Activated naive CD4-positive, alpha-beta T cell treated with anti-CD3 and anti-CD28 coated beads, Interleukin-2, amount 50 U/mL, for 16 hours (primary cell): ENCODE data around the gene OPTC.
"Not testable (repeated sequence)": the region's sequence is repeated elsewhere in the genome, so short reads cannot be mapped to it uniquely, and the experiment has no call there.

ENCODE experiments used
- DNase-seq: peaks from one replicate; pipeline ENCODE4 v3.0.0-alpha.2; 2020

OPTC gene

GRCh38 chr1:203493901-203494300 is at the start of gene OPTC:
OPTC (plus strand) TSS chr1:203494153; CDS start chr1:203496006, 1,853 bp downstream.
- DNase-seq = no peak

GRCh38 chr1:203444171-203444576 is 49.8 kb upstream of the OPTC start:
- DNase-seq = no peak

- DNase-seq = no peak
Measured at GRCh38 chr1:203447151-203447550, 46.8 kb upstream of the OPTC start.

GRCh38 chr1:203447598-203447997 is 46.4 kb upstream of the OPTC start:
- not testable (repeated sequence) for DNase-seq

GRCh38 chr1:203448521-203449061 is 45.4 kb upstream of the OPTC start:
- no peak for DNase-seq

GRCh38 chr1:203450001-203450400 is 44.0 kb upstream of the OPTC start:
- no peak for DNase-seq

GRCh38 chr1:203450479-203451149 is 43.3 kb upstream of the OPTC start:
- DNase-seq = no peak

GRCh38 chr1:203451836-203452784 is 41.8 kb upstream of the OPTC start:
- DNase-seq = no peak

GRCh38 chr1:203453016-203453415 is 40.9 kb upstream of the OPTC start:
- DNase-seq = no peak

GRCh38 chr1:203453616-203454015 is 40.3 kb upstream of the OPTC start:
- no peak for DNase-seq

- DNase-seq = no peak
Measured at GRCh38 chr1:203454986-203455471, 38.9 kb upstream of the OPTC start.

GRCh38 chr1:203455706-203456105 is 38.2 kb upstream of the OPTC start:
- DNase-seq = no peak

- no peak for DNase-seq
Measured at GRCh38 chr1:203456577-203456976, 37.4 kb upstream of the OPTC start.

- no peak for DNase-seq
Measured at GRCh38 chr1:203458078-203458477, 35.9 kb upstream of the OPTC start.

GRCh38 chr1:203459671-203460201 is 34.2 kb upstream of the OPTC start:
- DNase-seq = no peak

- no peak for DNase-seq
Measured at GRCh38 chr1:203461717-203462116, 32.2 kb upstream of the OPTC start.

- no peak for DNase-seq
Measured at GRCh38 chr1:203462143-203462542, 31.8 kb upstream of the OPTC start.

GRCh38 chr1:203462878-203463277 is 31.1 kb upstream of the OPTC start:
- no peak for DNase-seq

- DNase-seq = no peak
Measured at GRCh38 chr1:203463469-203464062, 30.4 kb upstream of the OPTC start.

GRCh38 chr1:203464226-203464625 is 29.7 kb upstream of the OPTC start:
- DNase-seq = no peak

- DNase-seq = no peak
Measured at GRCh38 chr1:203464743-203465142, 29.2 kb upstream of the OPTC start.

- DNase-seq = no peak
Measured at GRCh38 chr1:203465146-203465798, 28.7 kb upstream of the OPTC start.
